A549 (cell line): Measurements from ENCODE around the gene RPS25. TPM values are rescaled to one million over a fixed set of nuclear protein-coding genes. Genes with fewer than 3 reads are reported as not detected.

Experiments
- ATAC-seq, 2 experiments: fragments of 200-7000 bp in 1 of 2; fragments of >200 bp in 1 of 2; cut with Nextera tagmentation in 1 of 2; cut with Tn5 transposase in 1 of 2; 3 replicates each; pipeline versions ENCODE4 v1.8.0 to v1.9.1; 2018 to 2020; ENCODE audit warnings: mild to moderate bottlenecking in 1 of 2, moderate library complexity in 1 of 2
- CTCF ChIA-PET: fragments of 300-600 bp; sonication (Branson Sonifier 250); formaldehyde crosslinking; extraction: SDS; loops from one replicate; lab custom pipeline; 2021; ENCODE audit warnings: antibody characterized with exemption, inconsistent platforms; lab: Yijun Ruan, JAX
- POLR2A ChIA-PET: fragments of 350-600 bp; formaldehyde crosslinking; extraction: SDS; loops from one replicate; lab custom pipeline; 2021; ENCODE audit warnings: antibody characterized with exemption, inconsistent platforms; lab: Yijun Ruan, JAX
- DNase-seq, 2 experiments: peaks; one replicate each; pipeline versions ENCODE4 v3.0.0 to v3.0.0-alpha.2; 2011 to 2016; ENCODE audit warnings: low read depth in 1 of 2, low spot score in 1 of 2
- FAIRE-seq: peaks from 2 replicates; lab custom pipeline; 2011; peaks lifted over from hg19 to GRCh38; lab: Jason Lieb, UNC
- H3K27ac ChIP-seq, 2 experiments: fragments of >200 bp; sonication (Bioruptor Twin); formaldehyde crosslinking; 3 replicates each; pipeline ENCODE4 v1.5.1; 2016 to 2017
- H3K4me1 ChIP-seq: fragments of >200 bp; sonication (Bioruptor Twin); formaldehyde crosslinking; 3 replicates; pipeline ENCODE4 v1.6.1; 2016
- H3K4me2 ChIP-seq: fragments of >200 bp; sonication (Bioruptor Twin); formaldehyde crosslinking; 3 replicates; pipeline ENCODE4 v1.6.1; 2016
- H3K4me3 ChIP-seq: fragments of >200 bp; sonication (Bioruptor Twin); formaldehyde crosslinking; 3 replicates; pipeline ENCODE4 v1.5.1; 2016
- H3K9me3 ChIP-seq: fragments of >200 bp; sonication (Bioruptor Twin); formaldehyde crosslinking; 3 replicates; pipeline ENCODE4 v1.6.1; 2016
- BCL3 ChIP-seq: fragments of >200 bp; sonication (Bioruptor Twin); formaldehyde crosslinking; IDR thresholded peaks from 3 replicates; pipeline ENCODE4 v1.6.1; 2016
- CHD2 ChIP-seq: fragments of 150-350 bp; IDR thresholded peaks from 2 replicates; pipeline ENCODE4 v1.6.1; 2014; ENCODE audit warnings: low read length; ENCODE audit not compliant: partially characterized antibody
- EHMT2 ChIP-seq: fragments of 200-600 bp; sonication (generic); IDR thresholded peaks from 2 replicates; pipeline ENCODE4 v1.6.1; 2016; ENCODE audit warnings: antibody characterized with exemption, low read depth, mild to moderate bottlenecking, moderate library complexity
- EP300 ChIP-seq, 2 experiments: fragments of >200 bp; sonication (Bioruptor Twin); formaldehyde crosslinking; IDR thresholded peaks; 2 replicates in 1 of 2; 3 replicates in 1 of 2; pipeline ENCODE4 v1.6.1; 2016 to 2017
- ESRRA ChIP-seq: fragments of 150-350 bp; IDR thresholded peaks from 2 replicates; pipeline ENCODE4 v1.6.1; 2014; ENCODE audit warnings: mild to moderate bottlenecking, low read length, borderline replicate concordance
- HDAC2 ChIP-seq: fragments of 200-600 bp; sonication (generic); IDR thresholded peaks from 2 replicates; pipeline ENCODE4 v1.6.1; 2016
- HMGXB4 ChIP-seq: fragments of 250-450 bp; sonication (Bioruptor Pico); IDR thresholded peaks from 2 replicates; pipeline ENCODE4 v1.5.0; 2021; ENCODE audit warnings: mild to moderate bottlenecking, moderate library complexity, borderline replicate concordance
- HOXB13 ChIP-seq: fragments of 250-450 bp; sonication (Bioruptor Pico); IDR thresholded peaks from 2 replicates; pipeline ENCODE4 v1.5.0; 2020; ENCODE audit warnings: low read depth, mild to moderate bottlenecking, moderate library complexity
- KDM5A ChIP-seq: fragments of 200-600 bp; sonication (generic); IDR thresholded peaks from 2 replicates; pipeline ENCODE4 v1.6.1; 2016; ENCODE audit warnings: antibody characterized with exemption, mild to moderate bottlenecking
- MAZ ChIP-seq: fragments of 150-350 bp; IDR thresholded peaks from 2 replicates; pipeline ENCODE4 v1.6.1; 2014; ENCODE audit warnings: antibody characterized with exemption, low read depth, low read length, borderline replicate concordance
- MYC ChIP-seq: IDR thresholded peaks from 2 replicates; pipeline ENCODE4 v1.6.1; 2012; ENCODE audit warnings: mild to moderate bottlenecking, inconsistent platforms, low read length, improper control_type of control experiment, borderline replicate concordance
- NFE2L2 ChIP-seq: fragments of 150-350 bp; conservative IDR thresholded peaks from 2 replicates; pipeline ENCODE4 v1.6.1; 2014; ENCODE audit warnings: low read length
- NR3C1 ChIP-seq: fragments of >200 bp; sonication (Bioruptor Twin); formaldehyde crosslinking; IDR thresholded peaks from 3 replicates; pipeline ENCODE4 v1.6.1; 2017
- PBX3 ChIP-seq: IDR thresholded peaks from 2 replicates; pipeline ENCODE4 v1.6.1; 2012
- POLR2AphosphoS2 ChIP-seq: conservative IDR thresholded peaks from 2 replicates; pipeline ENCODE4 v1.6.1; 2012; ENCODE audit warnings: low read length, improper control_type of control experiment, inconsistent platforms
- RARB ChIP-seq: fragments of 250-450 bp; sonication (Bioruptor Pico); IDR thresholded peaks from 2 replicates; pipeline ENCODE4 v1.8.0; 2021; ENCODE audit warnings: mild to moderate bottlenecking, moderate library complexity
- REST ChIP-seq: fragments of 200-600 bp; sonication (generic); IDR thresholded peaks from 2 replicates; pipeline ENCODE4 v1.6.1; 2016; ENCODE audit warnings: antibody characterized with exemption, mild to moderate bottlenecking, moderate library complexity
- RFX5 ChIP-seq: fragments of 450-650 bp; IDR thresholded peaks from 2 replicates; pipeline ENCODE4 v1.7.1; 2014; ENCODE audit warnings: antibody characterized with exemption, mild to moderate bottlenecking, moderate library complexity
- RNF2 ChIP-seq: fragments of 200-600 bp; sonication (generic); IDR thresholded peaks from 2 replicates; pipeline ENCODE4 v1.6.1; 2016; ENCODE audit warnings: low read depth, mild to moderate bottlenecking, antibody characterized with exemption, moderate library complexity, borderline replicate concordance
- SMC3 ChIP-seq: fragments of >200 bp; sonication (Bioruptor Twin); formaldehyde crosslinking; IDR thresholded peaks from 3 replicates; pipeline ENCODE4 v1.6.1; 2018; ENCODE audit warnings: inconsistent platforms
- TFCP2L1 ChIP-seq: fragments of 250-450 bp; sonication (Bioruptor Pico); IDR thresholded peaks from 2 replicates; pipeline ENCODE4 v1.5.0; 2021; ENCODE audit warnings: mild to moderate bottlenecking
- TP53 ChIP-seq: fragments of 250-450 bp; sonication (Bioruptor Pico); IDR thresholded peaks from 2 replicates; pipeline ENCODE4 v1.5.0; 2021; ENCODE audit warnings: mild to moderate bottlenecking, moderate library complexity
- WGBS: methylation state at CpG from one replicate; pipeline ENCODE4 v1.1.6; 2017; ENCODE audit errors: missing lambda C conversion rate; 5-methylcytosine and 5-hydroxymethylcytosine counted together
- polyA plus RNA-seq, 4 experiments: library from polyadenylated mRNA; depleted of rRNA in 3 of 4; stranded (reverse); fragments of >200 nt; fragmentation: RNase III in 1 of 4; extraction: RNeasy Plus Mini Kit Qiagen cat#74134 plus additional on column Dnase treatment in 1 of 4; gene quantifications; 2 replicates in 3 of 4; 3 replicates in 1 of 4; pipeline ENCODE4 v1.2.3, GENCODE V29; 2011 to 2017

RPS25 gene
- polyA plus RNA-seq, 2 of the 4 experiments (the other 2 are of a cell fraction): 844 to 1,517 TPM

GRCh38 chr11:119051440-119052162 is 33.5 kb upstream of the RPS25 start:
- WGBS: 88% methylated on average over 14 of the region's 17 CpGs
- no peak for FAIRE-seq

GRCh38 chr11:119049081-119049480 is 30.9 kb upstream of the RPS25 start:
- DNase-seq: no peak
- no peak for FAIRE-seq
- ChIA-PET POLR2A (no interaction called here), CTCF (interaction anchor here (3.2 kb wide), 1 partner anchor 18 kb away, joined by 11 read pairs; the partner anchor contains the start of gene SLC37A4)
- no peaks in the 10 kb centered on the region for H3K4me1 ChIP-seq
- TF ChIP-seq HOXB13 (CRISPR knock-in tag) (no peak), NFE2L2 (no peak), REST (no peak), NR3C1 (no peak), MAZ (no peak), PBX3 (no peak), BCL3 (no peak), KDM5A (no peak), POLR2AphosphoS2 (no peak)
- 94% methylated on average over 6 of the region's 7 CpGs for WGBS
- no peak overlapping the region for H3K4me2 ChIP-seq
- no peak overlapping the region for H3K4me3 ChIP-seq
- ATAC-seq: no peak
- H3K9me3 ChIP-seq: no peaks in the 10 kb centered on the region
- H3K27ac ChIP-seq: no peak overlapping the region

More at GRCh38 chr11:119051440-119052162, 33.5 kb upstream of the RPS25 start:
- Histone ChIP-seq H3K9me3 (no peaks in the 10 kb centered on the region), H3K4me3 (no peak overlapping the region), H3K4me1 (peaks cover 5% of the 10 kb centered on the region; the same call in 2 of the 3 replicates), H3K27ac (no peak overlapping the region), H3K4me2 (no peak overlapping the region)
- TF ChIP-seq RARB (no peak), HMGXB4 (CRISPR knock-in tag) (no peak), RFX5 (no peak), TP53 (CRISPR knock-in tag) (no peak), EP300 (IDR thresholded peaks at IDR 0.05) (no peak), MAZ (no peak), TFCP2L1 (no peak), HDAC2 (no peak), SMC3 (no peak), CHD2 (no peak), ESRRA (no peak), POLR2AphosphoS2 (no peak), PBX3 (no peak), MYC (no peak), EHMT2 (no peak), RNF2 (no peak)
- ChIA-PET CTCF (interaction anchor here (0.9 kb wide), 1 partner anchor 121 kb away, joined by 4 read pairs; no protein-coding TSS in a partner anchor), POLR2A (no interaction called here)
- DNase-seq (no peak), ATAC-seq (no peak)
